ENCODE data around the gene TAAR5.
"Not testable (repeated sequence)": the region's sequence is repeated elsewhere in the genome, so short reads cannot be mapped to it uniquely, and the experiment has no call there.

- TF ChIP-seq EZH2 (IDR thresholded peaks at IDR 0.05; ENCODE audit: low read depth, low read length, severe bottlenecking); POLR2AphosphoS5 (IDR thresholded peaks at IDR 0.05; ENCODE audit: low read depth, low read length); TAF1 (IDR thresholded peaks at IDR 0.05; ENCODE audit: low read depth, low read length); SIN3A (conservative IDR thresholded peaks at IDR 0.05 in 1 of 2, IDR thresholded peaks at IDR 0.05 in 1 of 2; ENCODE audit: low read depth in 1 of 2, low read length in 2 of 2); FOSL1 (IDR thresholded peaks at IDR 0.05; ENCODE audit: insufficient read depth, low read depth, low read length); POLR2A (IDR thresholded peaks at IDR 0.05; ENCODE audit: control extremely low read depth in 1 of 2, low read depth in 2 of 2, low read length in 2 of 2): not testable (repeated sequence)
- TF ChIP-seq, protein P1, sequence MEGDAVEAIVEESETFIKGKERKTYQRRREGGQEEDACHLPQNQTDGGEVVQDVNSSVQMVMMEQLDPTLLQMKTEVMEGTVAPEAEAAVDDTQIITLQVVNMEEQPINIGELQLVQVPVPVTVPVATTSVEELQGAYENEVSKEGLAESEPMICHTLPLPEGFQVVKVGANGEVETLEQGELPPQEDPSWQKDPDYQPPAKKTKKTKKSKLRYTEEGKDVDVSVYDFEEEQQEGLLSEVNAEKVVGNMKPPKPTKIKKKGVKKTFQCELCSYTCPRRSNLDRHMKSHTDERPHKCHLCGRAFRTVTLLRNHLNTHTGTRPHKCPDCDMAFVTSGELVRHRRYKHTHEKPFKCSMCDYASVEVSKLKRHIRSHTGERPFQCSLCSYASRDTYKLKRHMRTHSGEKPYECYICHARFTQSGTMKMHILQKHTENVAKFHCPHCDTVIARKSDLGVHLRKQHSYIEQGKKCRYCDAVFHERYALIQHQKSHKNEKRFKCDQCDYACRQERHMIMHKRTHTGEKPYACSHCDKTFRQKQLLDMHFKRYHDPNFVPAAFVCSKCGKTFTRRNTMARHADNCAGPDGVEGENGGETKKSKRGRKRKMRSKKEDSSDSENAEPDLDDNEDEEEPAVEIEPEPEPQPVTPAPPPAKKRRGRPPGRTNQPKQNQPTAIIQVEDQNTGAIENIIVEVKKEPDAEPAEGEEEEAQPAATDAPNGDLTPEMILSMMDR (IDR thresholded peaks at IDR 0.05; ENCODE audit: control extremely low read depth in 1 of 3, insufficient read depth in 1 of 3, low read depth in 1 of 3, low read length in 3 of 3), result not testable (repeated sequence)
Observed at GRCh38 chr6:132635906-132636305, 46.4 kb upstream of the TAAR5 start.
